HCT116 (cell line): ENCODE data around the gene IL17B. TPM values are rescaled to one million over a fixed set of nuclear protein-coding genes. Genes with fewer than 3 reads are reported as not detected.

ENCODE experiments used
- ATAC-seq: fragments of 200-7000 bp; cut with Tn5 transposase; 2 replicates; pipeline ENCODE4 v1.9.1; 2020; ENCODE audit warnings: mild to moderate bottlenecking, moderate library complexity
- BruUV-seq: library from RNA; stranded (reverse); fragments of 400-500 nt; replicated peaks from 2 replicates; lab custom pipeline; 2021; lab: Mats Ljungman, UMichigan
- CTCF ChIA-PET: fragments of 300-600 bp; sonication (Branson Sonifier 250); formaldehyde crosslinking; loops from one replicate; lab custom pipeline; 2021; ENCODE audit warnings: antibody characterized with exemption; lab: Charles Lee
- POLR2A ChIA-PET: fragments of 300-600, 350-600 bp; sonication (Branson Sonifier 250); formaldehyde crosslinking; loops from one replicate; lab custom pipeline; 2021; ENCODE audit warnings: antibody characterized with exemption; lab: Charles Lee
- RAD21 ChIA-PET, 2 experiments: fragments of 300-600 bp; sonication (Branson Sonifier 250); formaldehyde crosslinking; loops; one replicate each; lab custom pipeline; 2023; ENCODE audit warnings: low total read pairs in 2 of 2; ENCODE audit not compliant: uncharacterized antibody in 2 of 2, unreplicated experiment in 2 of 2, low non-redundant PET in 1 of 2; lab: Charles Lee
- DNase-seq: peaks from one replicate; pipeline ENCODE4 v3.0.0-alpha.2; 2010; ENCODE audit warnings: low read depth, low spot score
- H2AFZ ChIP-seq: fragments of 200-600 bp; shearing (Covaris generic), sonication (generic); 2 replicates; pipeline ENCODE4 v1.6.1; 2017; ENCODE audit warnings: low read depth, mixed run types, mixed read lengths, antibody characterized with exemption, low read length; ENCODE audit not compliant: poor library complexity, severe bottlenecking
- H3K27ac ChIP-seq: 2 replicates; pipeline ENCODE4 v1.5.1; 2012; ENCODE audit warnings: low read depth, low read length
- H3K27me3 ChIP-seq: fragments of 200-600 bp; sonication (generic); 2 replicates; pipeline ENCODE4 v1.6.1; 2016; ENCODE audit warnings: mixed run types, low read length, mixed read lengths; ENCODE audit not compliant: insufficient read depth
- H3K36me3 ChIP-seq, 2 experiments: fragments of 200-500 bp in 1 of 2; fragments of 200-600 bp in 1 of 2; sonication (Bioruptor generic) in 1 of 2; sonication (generic) in 1 of 2; 2 replicates each; pipeline versions ENCODE4 v1.5.1 to v1.6.1; 2014 to 2016; ENCODE audit warnings: low read length in 2 of 2, inconsistent platforms in 1 of 2, mixed read lengths in 1 of 2, mixed run types in 1 of 2; ENCODE audit not compliant: insufficient read depth in 2 of 2, control insufficient read depth in 1 of 2
- H3K4me1 ChIP-seq, 2 experiments: fragments of 200-600 bp in 1 of 2; sonication (generic) in 1 of 2; 2 replicates each; pipeline versions ENCODE4 v1.5.1 to v1.6.1; 2012 to 2017; ENCODE audit warnings: low read length in 2 of 2, inconsistent platforms in 1 of 2, mild to moderate bottlenecking in 1 of 2, mixed read lengths in 1 of 2, mixed run types in 1 of 2, moderate library complexity in 1 of 2; ENCODE audit not compliant: insufficient read depth in 2 of 2, control insufficient read depth in 1 of 2
- H3K4me2 ChIP-seq: fragments of 200-600 bp; sonication (generic); 2 replicates; pipeline ENCODE4 v1.6.1; 2017; ENCODE audit warnings: mixed run types, low read length, mixed read lengths
- H3K4me3 ChIP-seq, 2 experiments: fragments of 200-600 bp in 1 of 2; sonication (generic) in 1 of 2; replicated peaks in 1 of 2; 2 replicates each; pipeline ENCODE4 v1.5.1; 2011 to 2016; ENCODE audit warnings: low read length in 2 of 2, control low read depth in 1 of 2, low read depth in 1 of 2, mild to moderate bottlenecking in 1 of 2, mixed read lengths in 1 of 2, mixed run types in 1 of 2
- H3K79me2 ChIP-seq: fragments of 200-600 bp; sonication (generic); 2 replicates; pipeline ENCODE4 v1.6.1; 2017; ENCODE audit warnings: mild to moderate bottlenecking, mixed run types, low read length, moderate library complexity, mixed read lengths; ENCODE audit not compliant: insufficient read depth
- H3K9ac ChIP-seq: fragments of 200-600 bp; sonication (generic); 2 replicates; pipeline ENCODE4 v1.6.1; 2016; ENCODE audit warnings: low read length, mixed read lengths
- H3K9me2 ChIP-seq: fragments of 200-600 bp; sonication (generic), shearing (Covaris generic); 2 replicates; pipeline ENCODE4 v1.6.1; 2017; ENCODE audit warnings: mixed run types, mild to moderate bottlenecking, moderate library complexity; ENCODE audit not compliant: insufficient read depth
- H3K9me3 ChIP-seq, 2 experiments: fragments of 200-500 bp in 1 of 2; fragments of 200-600 bp in 1 of 2; sonication (Bioruptor generic) in 1 of 2; sonication (generic) in 1 of 2; 2 replicates each; pipeline ENCODE4 v1.6.1; 2014 to 2017; ENCODE audit warnings: low read length in 2 of 2, mixed read lengths in 2 of 2, inconsistent platforms in 1 of 2, low read depth in 1 of 2, mild to moderate bottlenecking in 1 of 2, mixed run types in 1 of 2, moderate library complexity in 1 of 2; ENCODE audit not compliant: control insufficient read depth in 1 of 2, insufficient read depth in 1 of 2
- H4K20me1 ChIP-seq: fragments of 200-600 bp; sonication (generic), shearing (Covaris generic); 2 replicates; pipeline ENCODE4 v1.6.1; 2017; ENCODE audit warnings: mixed run types, mild to moderate bottlenecking, moderate library complexity; ENCODE audit not compliant: insufficient read depth
- CBX3 ChIP-seq: IDR thresholded peaks from 2 replicates; pipeline ENCODE4 v1.6.1; 2012; ENCODE audit warnings: low read depth
- CEBPB ChIP-seq: IDR thresholded peaks from 2 replicates; pipeline ENCODE4 v1.6.1; 2012; ENCODE audit warnings: low read depth
- EZH2 ChIP-seq: fragments of 200-600 bp; sonication (generic); IDR thresholded peaks from 2 replicates; pipeline ENCODE4 v1.6.1; 2017; ENCODE audit warnings: antibody characterized with exemption, mixed run types
- FOSL1 ChIP-seq: IDR thresholded peaks from 2 replicates; pipeline ENCODE4 v1.6.1; 2012; ENCODE audit warnings: low read depth
- JUND ChIP-seq: IDR thresholded peaks from 2 replicates; pipeline ENCODE4 v1.6.1; 2012
- MAX ChIP-seq: IDR thresholded peaks from 2 replicates; pipeline ENCODE4 v1.6.1; 2012
- POLR2A ChIP-seq: IDR thresholded peaks from 2 replicates; pipeline ENCODE4 v1.7.0; 2011; ENCODE audit warnings: borderline replicate concordance; ENCODE audit not compliant: insufficient read depth, insufficient read length; ENCODE audit errors: extremely low read depth
- RAD21 ChIP-seq: IDR thresholded peaks from 2 replicates; pipeline ENCODE4 v1.6.1; 2012; ENCODE audit warnings: low read depth, mild to moderate bottlenecking
- TCF7L2 ChIP-seq: IDR thresholded peaks from 2 replicates; pipeline ENCODE4 v1.7.0; 2011; ENCODE audit warnings: borderline replicate concordance, inconsistent platforms; ENCODE audit not compliant: insufficient read depth, insufficient read length; ENCODE audit errors: extremely low read depth
- intact Hi-C: fragments of 100-400 bp; cut with micrococcal nuclease; formaldehyde crosslinking; loops from 2 replicates; pipeline ENCODE4 v1.10.0; 2022
- total RNA-seq: library from RNA; stranded (reverse); gene quantifications from one replicate; pipeline ENCODE4 v1.2.1, GENCODE V29; 2021; ENCODE audit not compliant: unreplicated experiment
- TF ChIP-seq, protein P1 (sequence below): IDR thresholded peaks from 2 replicates; pipeline ENCODE4 v1.6.1; 2012; ENCODE audit warnings: low read depth
- TF ChIP-seq, protein P2 (sequence below): IDR thresholded peaks from 2 replicates; pipeline ENCODE4 v1.6.1; 2011; ENCODE audit warnings: mild to moderate bottlenecking, low read length, moderate library complexity; ENCODE audit not compliant: insufficient replicate concordance; ENCODE audit errors: extremely low read depth
- TF ChIP-seq, protein P3 (sequence below), 3 experiments: fragments of 200-600 bp in 1 of 3; sonication (generic) in 1 of 3; IDR thresholded peaks in 2 of 3; conservative IDR thresholded peaks in 1 of 3; 2 replicates each; pipeline ENCODE4 v1.5.1; 2012 to 2017; ENCODE audit warnings: low read depth in 2 of 3, low read length in 2 of 3, antibody characterized with exemption in 1 of 3, borderline replicate concordance in 1 of 3, control low read depth in 1 of 3, mild to moderate bottlenecking in 1 of 3, mixed read lengths in 1 of 3, mixed run types in 1 of 3, moderate library complexity in 1 of 3; ENCODE audit not compliant: insufficient read depth in 1 of 3

The IL17B gene
- total RNA-seq, 1 experiment from 2014 or later = 0.81 TPM

GRCh38 chr5:149375434-149375833 is 3.7 kb downstream of the IL17B start (continued):
- TF ChIP-seq EZH2 = no peak
- TF ChIP-seq RAD21 = no peak
- TF ChIP-seq CEBPB = no peak
- no peak for TF ChIP-seq MAX
- no peak for TF ChIP-seq FOSL1

- no TSS peak for BruUV-seq
- ChIA-PET RAD21 (no interaction called here), POLR2A (no interaction called here), CTCF (no interaction called here)
- Histone ChIP-seq H3K4me3 (no peak overlapping the region), H3K79me2 (no peaks in the 10 kb centered on the region), H3K36me3 (no peaks in the 10 kb centered on the region), H3K9me3 (no peaks in the 10 kb centered on the region), H3K9ac (no peak overlapping the region), H2AFZ (no peak overlapping the region), H3K4me1 (no peaks in the 10 kb centered on the region), H3K27me3 (no peaks in the 10 kb centered on the region), H4K20me1 (no peaks in the 10 kb centered on the region), H3K27ac (no peak overlapping the region), H3K4me2 (no peak overlapping the region), H3K9me2 (no peaks in the 10 kb centered on the region)
- DNase-seq (no peak), ATAC-seq (no peak)
- TF ChIP-seq TCF7L2 (no peak), POLR2A (no peak), CBX3 (no peak), JUND (no peak), EZH2 (no peak)
- TF ChIP-seq, protein P1, sequence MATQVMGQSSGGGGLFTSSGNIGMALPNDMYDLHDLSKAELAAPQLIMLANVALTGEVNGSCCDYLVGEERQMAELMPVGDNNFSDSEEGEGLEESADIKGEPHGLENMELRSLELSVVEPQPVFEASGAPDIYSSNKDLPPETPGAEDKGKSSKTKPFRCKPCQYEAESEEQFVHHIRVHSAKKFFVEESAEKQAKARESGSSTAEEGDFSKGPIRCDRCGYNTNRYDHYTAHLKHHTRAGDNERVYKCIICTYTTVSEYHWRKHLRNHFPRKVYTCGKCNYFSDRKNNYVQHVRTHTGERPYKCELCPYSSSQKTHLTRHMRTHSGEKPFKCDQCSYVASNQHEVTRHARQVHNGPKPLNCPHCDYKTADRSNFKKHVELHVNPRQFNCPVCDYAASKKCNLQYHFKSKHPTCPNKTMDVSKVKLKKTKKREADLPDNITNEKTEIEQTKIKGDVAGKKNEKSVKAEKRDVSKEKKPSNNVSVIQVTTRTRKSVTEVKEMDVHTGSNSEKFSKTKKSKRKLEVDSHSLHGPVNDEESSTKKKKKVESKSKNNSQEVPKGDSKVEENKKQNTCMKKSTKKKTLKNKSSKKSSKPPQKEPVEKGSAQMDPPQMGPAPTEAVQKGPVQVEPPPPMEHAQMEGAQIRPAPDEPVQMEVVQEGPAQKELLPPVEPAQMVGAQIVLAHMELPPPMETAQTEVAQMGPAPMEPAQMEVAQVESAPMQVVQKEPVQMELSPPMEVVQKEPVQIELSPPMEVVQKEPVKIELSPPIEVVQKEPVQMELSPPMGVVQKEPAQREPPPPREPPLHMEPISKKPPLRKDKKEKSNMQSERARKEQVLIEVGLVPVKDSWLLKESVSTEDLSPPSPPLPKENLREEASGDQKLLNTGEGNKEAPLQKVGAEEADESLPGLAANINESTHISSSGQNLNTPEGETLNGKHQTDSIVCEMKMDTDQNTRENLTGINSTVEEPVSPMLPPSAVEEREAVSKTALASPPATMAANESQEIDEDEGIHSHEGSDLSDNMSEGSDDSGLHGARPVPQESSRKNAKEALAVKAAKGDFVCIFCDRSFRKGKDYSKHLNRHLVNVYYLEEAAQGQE = no peak
- TF ChIP-seq, protein P2, sequence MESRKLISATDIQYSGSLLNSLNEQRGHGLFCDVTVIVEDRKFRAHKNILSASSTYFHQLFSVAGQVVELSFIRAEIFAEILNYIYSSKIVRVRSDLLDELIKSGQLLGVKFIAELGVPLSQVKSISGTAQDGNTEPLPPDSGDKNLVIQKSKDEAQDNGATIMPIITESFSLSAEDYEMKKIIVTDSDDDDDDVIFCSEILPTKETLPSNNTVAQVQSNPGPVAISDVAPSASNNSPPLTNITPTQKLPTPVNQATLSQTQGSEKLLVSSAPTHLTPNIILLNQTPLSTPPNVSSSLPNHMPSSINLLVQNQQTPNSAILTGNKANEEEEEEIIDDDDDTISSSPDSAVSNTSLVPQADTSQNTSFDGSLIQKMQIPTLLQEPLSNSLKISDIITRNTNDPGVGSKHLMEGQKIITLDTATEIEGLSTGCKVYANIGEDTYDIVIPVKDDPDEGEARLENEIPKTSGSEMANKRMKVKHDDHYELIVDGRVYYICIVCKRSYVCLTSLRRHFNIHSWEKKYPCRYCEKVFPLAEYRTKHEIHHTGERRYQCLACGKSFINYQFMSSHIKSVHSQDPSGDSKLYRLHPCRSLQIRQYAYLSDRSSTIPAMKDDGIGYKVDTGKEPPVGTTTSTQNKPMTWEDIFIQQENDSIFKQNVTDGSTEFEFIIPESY = no peak
- TF ChIP-seq, protein P3, sequence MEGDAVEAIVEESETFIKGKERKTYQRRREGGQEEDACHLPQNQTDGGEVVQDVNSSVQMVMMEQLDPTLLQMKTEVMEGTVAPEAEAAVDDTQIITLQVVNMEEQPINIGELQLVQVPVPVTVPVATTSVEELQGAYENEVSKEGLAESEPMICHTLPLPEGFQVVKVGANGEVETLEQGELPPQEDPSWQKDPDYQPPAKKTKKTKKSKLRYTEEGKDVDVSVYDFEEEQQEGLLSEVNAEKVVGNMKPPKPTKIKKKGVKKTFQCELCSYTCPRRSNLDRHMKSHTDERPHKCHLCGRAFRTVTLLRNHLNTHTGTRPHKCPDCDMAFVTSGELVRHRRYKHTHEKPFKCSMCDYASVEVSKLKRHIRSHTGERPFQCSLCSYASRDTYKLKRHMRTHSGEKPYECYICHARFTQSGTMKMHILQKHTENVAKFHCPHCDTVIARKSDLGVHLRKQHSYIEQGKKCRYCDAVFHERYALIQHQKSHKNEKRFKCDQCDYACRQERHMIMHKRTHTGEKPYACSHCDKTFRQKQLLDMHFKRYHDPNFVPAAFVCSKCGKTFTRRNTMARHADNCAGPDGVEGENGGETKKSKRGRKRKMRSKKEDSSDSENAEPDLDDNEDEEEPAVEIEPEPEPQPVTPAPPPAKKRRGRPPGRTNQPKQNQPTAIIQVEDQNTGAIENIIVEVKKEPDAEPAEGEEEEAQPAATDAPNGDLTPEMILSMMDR (IDR thresholded peaks at IDR 0.05 in 2 of 3, conservative IDR thresholded peaks at IDR 0.05 in 1 of 3; ENCODE audit: borderline replicate concordance in 1 of 3, insufficient read depth in 1 of 3, low read depth in 2 of 3, low read length in 2 of 3) = no peak
- intact Hi-C loops = no loop called here
These were observed 4.3 kb downstream of the IL17B start for GRCh38 chr5:149374801-149375200.
